MM.1S (cell line): ENCODE measurements around the gene PTTG1IP.

Source experiments
- DNase-seq: peaks from one replicate; pipeline ENCODE4 v3.0.0-alpha.2; 2015
- H2AFZ ChIP-seq: fragments of 300-600 bp; sonication (generic); 2 replicates; pipeline ENCODE4 v1.6.0; 2016; ENCODE audit warnings: antibody characterized with exemption, low read length
- H3F3A ChIP-seq: fragments of 300-600 bp; sonication (generic); 2 replicates; pipeline ENCODE4 v1.6.1; 2016; ENCODE audit warnings: mild to moderate bottlenecking, antibody characterized with exemption, low read length, moderate library complexity, mixed read lengths; ENCODE audit not compliant: insufficient read depth
- H3K27ac ChIP-seq: fragments of 300-600 bp; sonication (generic); 2 replicates; pipeline ENCODE4 v1.5.1; 2016; ENCODE audit warnings: mild to moderate bottlenecking, low read length
- H3K27me3 ChIP-seq: fragments of 300-600 bp; sonication (generic); replicated peaks from 2 replicates; pipeline ENCODE4 v1.6.0; 2016; ENCODE audit warnings: low read length; ENCODE audit not compliant: insufficient read depth
- H3K36me3 ChIP-seq: fragments of 300-600 bp; sonication (generic); replicated peaks from 2 replicates; pipeline ENCODE4 v1.6.1; 2016; ENCODE audit warnings: mild to moderate bottlenecking, low read length, mixed read lengths; ENCODE audit not compliant: insufficient read depth
- H3K4me1 ChIP-seq: fragments of 300-600 bp; sonication (generic); 2 replicates; pipeline ENCODE4 v1.6.1; 2016; ENCODE audit warnings: low read length, mixed read lengths
- H3K4me2 ChIP-seq: fragments of 300-600 bp; sonication (generic); 2 replicates; pipeline ENCODE4 v1.6.0; 2016; ENCODE audit warnings: low read depth, low read length
- H3K4me3 ChIP-seq: fragments of 300-600 bp; sonication (generic); 2 replicates; pipeline ENCODE4 v1.5.1; 2016; ENCODE audit warnings: low read length, mixed read lengths
- H3K79me2 ChIP-seq: fragments of 300-600 bp; sonication (generic); 2 replicates; pipeline ENCODE4 v1.6.1; 2016; ENCODE audit warnings: mixed run types, low read length, mixed read lengths
- H3K9ac ChIP-seq: fragments of 300-600 bp; sonication (generic); 2 replicates; pipeline ENCODE4 v1.6.1; 2016; ENCODE audit warnings: low read length, mixed read lengths
- H3K9me2 ChIP-seq: fragments of 300-600 bp; sonication (generic); replicated peaks from 2 replicates; pipeline ENCODE4 v1.6.1; 2016; ENCODE audit warnings: mild to moderate bottlenecking, low read length, mixed read lengths; ENCODE audit not compliant: insufficient read depth
- H3K9me3 ChIP-seq: fragments of 300-600 bp; sonication (generic); replicated peaks from 2 replicates; pipeline ENCODE4 v1.6.1; 2016; ENCODE audit warnings: mild to moderate bottlenecking, low read length, mixed read lengths; ENCODE audit not compliant: insufficient read depth
- H4K20me1 ChIP-seq: fragments of 300-600 bp; sonication (generic); 2 replicates; pipeline ENCODE4 v1.6.1; 2016; ENCODE audit warnings: mild to moderate bottlenecking, low read length, moderate library complexity, mixed read lengths; ENCODE audit not compliant: insufficient read depth
- EZH2 ChIP-seq: fragments of 300-600 bp; sonication (generic); optimal IDR thresholded peaks from 2 replicates; pipeline ENCODE3; 2017; ENCODE audit warnings: low read depth, mild to moderate bottlenecking, antibody characterized with exemption, low read length, mixed read lengths
- EZH2phosphoT487 ChIP-seq: fragments of 300-600 bp; sonication (generic); IDR thresholded peaks from 2 replicates; pipeline ENCODE4 v1.6.1; 2018; ENCODE audit warnings: antibody characterized with exemption, low read length
- TF ChIP-seq, protein P1 (sequence below): fragments of 300-600 bp; sonication (generic); IDR thresholded peaks from 2 replicates; pipeline ENCODE4 v1.5.1; 2016; ENCODE audit warnings: antibody characterized with exemption, low read length, mixed read lengths

The PTTG1IP gene

DNA sequence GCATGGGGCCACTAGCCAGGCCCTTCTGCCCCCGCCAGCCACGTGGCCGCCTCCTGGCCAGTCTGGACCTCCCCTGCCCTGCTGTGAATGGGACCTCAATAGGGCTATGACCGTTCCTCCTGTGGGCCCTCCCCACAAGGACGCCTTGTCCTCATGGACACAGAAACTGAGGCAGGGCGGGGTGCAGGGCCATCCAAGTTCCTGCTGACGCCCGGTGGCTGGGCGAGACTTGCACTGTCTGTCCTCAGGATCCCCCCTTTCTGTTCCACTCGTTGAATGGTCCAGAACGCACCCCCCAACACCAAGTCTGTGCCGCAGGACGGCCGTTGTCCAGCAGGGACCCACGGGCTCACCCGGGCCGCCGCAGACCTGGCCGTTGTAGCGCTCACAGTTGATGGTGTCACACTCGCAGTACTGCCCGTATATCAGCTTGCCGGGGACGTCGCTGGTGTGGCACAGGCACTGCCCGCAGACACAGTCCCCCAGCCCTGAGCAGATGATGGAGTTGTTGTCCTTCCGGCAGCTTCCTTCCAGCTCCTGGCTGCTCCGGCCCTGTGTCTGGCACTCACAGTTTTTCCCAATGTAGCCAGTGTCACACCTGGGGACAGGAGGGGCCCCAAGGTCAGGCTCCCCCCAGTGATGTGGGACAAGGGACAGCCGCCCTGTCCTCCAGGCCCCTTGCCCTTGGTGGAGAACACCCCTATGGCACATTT lies 16.3 kb upstream of the PTTG1IP start:
- TF ChIP-seq, protein P1, sequence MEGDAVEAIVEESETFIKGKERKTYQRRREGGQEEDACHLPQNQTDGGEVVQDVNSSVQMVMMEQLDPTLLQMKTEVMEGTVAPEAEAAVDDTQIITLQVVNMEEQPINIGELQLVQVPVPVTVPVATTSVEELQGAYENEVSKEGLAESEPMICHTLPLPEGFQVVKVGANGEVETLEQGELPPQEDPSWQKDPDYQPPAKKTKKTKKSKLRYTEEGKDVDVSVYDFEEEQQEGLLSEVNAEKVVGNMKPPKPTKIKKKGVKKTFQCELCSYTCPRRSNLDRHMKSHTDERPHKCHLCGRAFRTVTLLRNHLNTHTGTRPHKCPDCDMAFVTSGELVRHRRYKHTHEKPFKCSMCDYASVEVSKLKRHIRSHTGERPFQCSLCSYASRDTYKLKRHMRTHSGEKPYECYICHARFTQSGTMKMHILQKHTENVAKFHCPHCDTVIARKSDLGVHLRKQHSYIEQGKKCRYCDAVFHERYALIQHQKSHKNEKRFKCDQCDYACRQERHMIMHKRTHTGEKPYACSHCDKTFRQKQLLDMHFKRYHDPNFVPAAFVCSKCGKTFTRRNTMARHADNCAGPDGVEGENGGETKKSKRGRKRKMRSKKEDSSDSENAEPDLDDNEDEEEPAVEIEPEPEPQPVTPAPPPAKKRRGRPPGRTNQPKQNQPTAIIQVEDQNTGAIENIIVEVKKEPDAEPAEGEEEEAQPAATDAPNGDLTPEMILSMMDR, result no peak
- TF ChIP-seq EZH2 (no peak), EZH2phosphoT487 (no peak)

DNA sequence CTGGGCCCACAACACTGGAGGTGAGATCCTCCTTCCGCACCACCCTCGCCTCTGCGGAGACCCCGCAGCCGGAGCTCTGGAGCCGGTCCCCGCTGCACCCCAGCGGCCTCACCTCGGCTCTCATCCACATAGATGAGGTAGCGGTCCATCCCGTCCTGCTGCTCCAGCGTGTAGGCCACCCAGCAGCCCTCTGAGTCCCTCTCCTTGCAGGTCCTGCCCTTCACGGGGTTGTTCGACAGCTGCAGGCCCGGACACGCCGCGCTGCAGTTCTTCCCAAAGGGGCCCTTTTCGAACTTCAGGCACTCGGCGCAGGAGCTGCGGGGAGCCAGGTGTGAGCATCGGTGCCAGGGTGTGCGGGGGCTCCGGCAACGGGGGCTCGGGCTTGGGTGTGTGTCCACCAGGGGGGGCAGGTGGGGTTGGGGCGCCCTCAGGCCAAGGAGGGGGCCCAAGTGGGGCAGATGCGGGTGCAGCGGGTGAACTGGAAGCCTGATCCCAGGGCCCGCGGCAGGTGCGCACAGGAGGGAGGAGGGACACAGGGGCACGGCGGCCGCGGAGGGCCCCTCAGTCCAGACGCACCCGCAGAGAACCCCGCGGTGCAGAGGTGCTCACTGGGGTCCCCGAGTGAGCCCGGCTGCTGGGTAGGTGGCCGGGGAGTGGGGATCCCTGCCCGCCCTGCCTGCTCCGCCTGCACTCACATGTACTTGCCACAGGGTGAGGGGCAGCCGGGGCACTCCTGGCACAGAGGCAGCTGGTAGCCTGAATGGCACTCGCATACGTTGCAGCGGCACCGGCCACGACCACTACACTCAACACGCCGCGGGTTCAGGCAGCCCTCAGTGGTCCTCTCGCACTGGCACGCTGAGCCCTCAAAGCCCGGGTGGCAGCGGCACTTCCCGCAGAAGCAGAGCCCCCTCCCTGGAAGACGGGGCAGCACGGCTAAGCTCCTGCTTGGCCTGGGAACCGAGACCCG lies 15.4 kb upstream of the PTTG1IP start:
- Histone ChIP-seq H2AFZ (no peak overlapping the region), H3K4me1 (no peaks in the 10 kb centered on the region), H3K9me3 (no peaks in the 10 kb centered on the region), H3K27me3 (peaks cover 96% of the 10 kb centered on the region), H3K27ac (no peak overlapping the region), H3F3A (no peaks in the 10 kb centered on the region), H3K4me3 (no peak overlapping the region), H3K79me2 (no peaks in the 10 kb centered on the region), H3K9ac (no peak overlapping the region), H3K4me2 (no peak overlapping the region), H3K9me2 (no peaks in the 10 kb centered on the region), H4K20me1 (no peaks in the 10 kb centered on the region), H3K36me3 (no peaks in the 10 kb centered on the region)
- no peak for DNase-seq
- TF ChIP-seq, protein P1, result no peak
- no peak for TF ChIP-seq EZH2
- TF ChIP-seq EZH2phosphoT487, result no peak

More for the DNA sequence above, 16.3 kb upstream of the PTTG1IP start:
- Histone ChIP-seq H3K4me1 (no peaks in the 10 kb centered on the region), H3K27me3 (peaks cover 97% of the 10 kb centered on the region), H3K9me2 (no peaks in the 10 kb centered on the region), H3F3A (no peaks in the 10 kb centered on the region), H3K27ac (no peak overlapping the region), H2AFZ (no peak overlapping the region), H4K20me1 (no peaks in the 10 kb centered on the region), H3K4me3 (no peak overlapping the region), H3K9ac (no peak overlapping the region), H3K4me2 (no peak overlapping the region), H3K79me2 (no peaks in the 10 kb centered on the region), H3K36me3 (no peaks in the 10 kb centered on the region), H3K9me3 (no peaks in the 10 kb centered on the region)
- no peak for DNase-seq

DNA sequence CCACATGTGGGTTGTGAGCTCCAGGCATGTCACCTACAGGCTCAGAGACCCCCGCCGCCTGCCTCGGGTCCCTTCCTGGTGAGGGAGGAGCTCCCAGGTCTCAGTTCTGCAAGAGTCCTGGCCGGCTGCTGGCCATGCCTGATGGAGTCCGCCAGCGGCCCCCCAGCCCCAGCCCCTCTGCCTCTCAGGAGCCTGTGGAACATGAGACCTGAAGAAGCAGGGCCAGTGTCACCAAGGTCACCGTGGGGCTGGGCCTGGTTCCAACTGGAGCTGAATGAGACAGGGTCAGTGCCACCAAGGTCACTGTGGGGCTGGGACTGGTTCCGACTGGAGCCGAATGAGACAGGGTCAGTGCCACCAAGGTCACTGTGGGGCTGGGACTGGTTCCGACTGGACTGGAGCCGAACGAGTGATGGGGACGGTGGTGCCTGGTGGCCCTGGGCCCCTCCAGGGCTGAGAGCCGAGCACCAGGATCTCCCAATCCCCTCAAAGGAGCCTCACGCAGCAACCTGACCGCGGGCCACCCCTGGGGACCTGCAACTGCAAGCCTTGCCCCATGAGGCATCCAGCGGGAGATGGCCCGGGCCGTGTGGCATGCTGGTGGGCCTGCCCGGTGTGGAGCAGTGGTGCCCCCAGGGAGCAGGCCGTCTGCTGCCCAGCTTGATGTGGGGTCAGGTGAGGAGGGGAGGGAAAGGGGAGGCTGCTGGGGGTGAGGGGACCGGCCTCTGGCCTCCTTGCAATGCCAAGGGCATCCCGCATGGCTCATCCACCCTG lies 14.5 kb upstream of the PTTG1IP start:
- TF ChIP-seq, protein P1, result no peak
- TF ChIP-seq EZH2phosphoT487 (no peak), EZH2 (no peak)
- Histone ChIP-seq H3K27me3 (peaks cover 96% of the 10 kb centered on the region), H3K9me2 (no peaks in the 10 kb centered on the region), H3K9ac (no peak overlapping the region), H3F3A (no peaks in the 10 kb centered on the region), H3K36me3 (no peaks in the 10 kb centered on the region), H3K4me1 (no peaks in the 10 kb centered on the region), H3K79me2 (no peaks in the 10 kb centered on the region), H3K4me2 (no peak overlapping the region), H4K20me1 (no peaks in the 10 kb centered on the region), H3K9me3 (no peaks in the 10 kb centered on the region), H3K4me3 (no peak overlapping the region), H2AFZ (no peak overlapping the region), H3K27ac (no peak overlapping the region)
- no peak for DNase-seq
